Neutrophil (primary cell): ENCODE measurements around the gene NLE1.

Experiments used
- H3K27ac ChIP-seq: fragments of 200-600 bp; sonication (generic); 2 replicates; pipeline ENCODE4 v1.5.1; 2016; ENCODE audit warnings: mild to moderate bottlenecking, moderate library complexity
- H3K27me3 ChIP-seq: fragments of 200-600 bp; sonication (generic); 2 replicates; pipeline ENCODE4 v1.6.0; 2016; ENCODE audit warnings: mild to moderate bottlenecking
- H3K36me3 ChIP-seq: fragments of 200-600 bp; sonication (generic); 2 replicates; pipeline ENCODE4 v1.5.1; 2017
- H3K4me1 ChIP-seq, 2 experiments: fragments of 200-600 bp in 1 of 2; sonication (generic) in 1 of 2; 1 replicate in 1 of 2; 2 replicates in 1 of 2; pipeline versions ENCODE4 v1.5.1 to v1.6.1; 2013 to 2016; ENCODE audit warnings: low read depth in 1 of 2, low read length in 1 of 2, mild to moderate bottlenecking in 1 of 2, moderate library complexity in 1 of 2; ENCODE audit not compliant: control insufficient read depth in 1 of 2, insufficient read depth in 1 of 2
- H3K4me3 ChIP-seq, 2 experiments: fragments of 200-600 bp in 1 of 2; sonication (generic) in 1 of 2; 1 replicate in 1 of 2; 2 replicates in 1 of 2; pipeline ENCODE4 v1.5.1; 2013 to 2016; ENCODE audit warnings: low read depth in 1 of 2, low read length in 1 of 2, mild to moderate bottlenecking in 1 of 2, moderate library complexity in 1 of 2
- H3K9me3 ChIP-seq: fragments of 200-600 bp; sonication (generic); 2 replicates; pipeline ENCODE4 v1.5.1; 2016
- CTCF ChIP-seq: fragments of 200-600 bp; sonication (generic); IDR thresholded peaks from 2 replicates; pipeline ENCODE4 v1.5.1; 2016; ENCODE audit warnings: antibody characterized with exemption

NLE1 gene

DNA sequence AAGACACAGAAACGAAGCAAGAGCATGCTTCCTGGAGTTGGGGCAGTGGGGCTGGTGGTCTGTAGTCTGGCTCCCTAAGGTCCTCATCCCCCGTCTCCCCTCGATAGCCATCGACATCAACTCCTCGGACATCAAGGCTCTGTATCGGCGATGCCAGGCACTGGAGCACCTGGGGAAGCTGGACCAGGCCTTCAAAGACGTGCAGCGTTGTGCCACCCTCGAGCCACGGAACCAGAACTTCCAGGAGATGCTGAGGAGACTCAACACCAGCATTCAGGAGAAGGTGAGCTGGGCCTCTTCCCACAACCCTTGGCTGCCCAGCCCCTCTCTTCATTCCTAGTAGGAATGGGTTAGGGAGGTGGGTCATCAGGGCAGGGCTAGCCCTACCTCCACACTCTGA, 7.8 kb upstream of the NLE1 start:
- no peak overlapping the region for H3K27ac ChIP-seq
- H3K9me3 ChIP-seq, result no peaks in the 10 kb centered on the region
- H3K4me3 ChIP-seq, result no peak overlapping the region
- TF ChIP-seq CTCF, result no peak
- no peaks in the 10 kb centered on the region for H3K4me1 ChIP-seq
- H3K36me3 ChIP-seq, result no peaks in the 10 kb centered on the region
- peaks cover 6% of the 10 kb centered on the region for H3K27me3 ChIP-seq

DNA sequence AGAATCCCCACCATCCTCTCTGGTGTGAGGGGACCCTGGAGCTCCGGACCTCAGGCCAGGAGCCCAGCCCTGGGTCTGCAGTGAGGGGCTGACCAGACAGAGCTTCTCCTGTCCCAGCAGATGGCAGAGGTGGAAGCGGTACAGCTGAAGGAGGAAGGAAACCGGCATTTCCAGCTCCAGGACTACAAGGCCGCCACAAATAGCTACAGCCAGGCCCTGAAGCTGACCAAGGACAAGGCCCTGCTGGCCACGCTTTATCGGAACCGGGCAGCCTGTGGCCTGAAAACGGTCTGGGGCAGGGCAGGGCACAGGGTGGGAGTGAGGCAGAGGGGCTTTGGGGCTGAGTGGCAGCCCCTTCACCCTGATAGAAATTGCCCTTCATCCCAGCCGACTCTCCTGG, 6.0 kb upstream of the NLE1 start:
- H3K4me1 ChIP-seq, result no peaks in the 10 kb centered on the region
- peaks cover 6% of the 10 kb centered on the region for H3K27me3 ChIP-seq
- no peak overlapping the region for H3K27ac ChIP-seq
- no peak for TF ChIP-seq CTCF
- H3K9me3 ChIP-seq, result no peaks in the 10 kb centered on the region
- no peak overlapping the region for H3K4me3 ChIP-seq
- H3K36me3 ChIP-seq, result no peaks in the 10 kb centered on the region

GRCh38 chr17:35147375-35147905, 5.3 kb upstream of the NLE1 start, which contains the start of gene UNC45B:
TSS of gene UNC45B (plus strand) at chr17:35147817. CDS start at chr17:35148264, 447 bp downstream.
- no peaks in the 10 kb centered on the region for H3K36me3 ChIP-seq
- no peaks in the 10 kb centered on the region for H3K9me3 ChIP-seq
- peaks cover under 1% of the 10 kb centered on the region for H3K27me3 ChIP-seq
- no peak within 1 kb of the TSS for H3K4me3 ChIP-seq
- TF ChIP-seq CTCF, result no peak
- no peak within 1 kb of the TSS for H3K27ac ChIP-seq
- peaks cover 0 to under 1% of the 10 kb centered on the region in 2 experiments for H3K4me1 ChIP-seq

DNA sequence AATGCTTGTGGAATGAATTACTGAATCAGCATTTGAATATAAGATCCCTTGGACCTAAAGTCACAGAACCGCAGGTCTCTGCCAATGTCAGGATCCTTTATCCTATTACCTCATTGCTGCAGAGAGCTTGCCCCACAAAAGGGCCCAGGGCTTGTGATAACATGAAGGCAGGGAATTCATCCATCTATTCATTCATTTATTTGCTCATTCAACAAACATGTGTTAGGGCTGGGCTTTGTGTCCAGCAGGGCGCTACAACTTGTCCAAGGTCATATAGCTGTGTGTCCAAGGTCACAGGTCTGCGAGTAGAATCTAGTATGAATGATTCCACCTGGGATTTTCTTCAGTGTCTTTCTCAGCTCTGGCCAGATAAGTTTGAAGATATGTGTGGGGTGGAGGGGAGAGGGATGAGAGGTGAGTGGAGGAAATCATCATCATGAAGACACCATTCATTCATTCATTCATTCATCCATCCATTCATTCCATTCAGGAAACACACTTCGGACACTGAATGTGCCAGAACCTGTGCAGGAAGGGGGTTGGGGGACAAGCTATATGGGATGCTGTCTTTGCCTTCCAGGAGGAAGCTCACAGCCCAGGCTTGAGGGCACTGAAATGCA, 4.2 kb upstream of the NLE1 start:
- H3K27me3 ChIP-seq, result no peaks in the 10 kb centered on the region
- H3K4me1 ChIP-seq, result peaks cover 7 to 11% of the 10 kb centered on the region in 2 experiments
- H3K27ac ChIP-seq, result no peak overlapping the region
- no peak for TF ChIP-seq CTCF
- no peaks in the 10 kb centered on the region for H3K9me3 ChIP-seq
- H3K4me3 ChIP-seq, result no peak overlapping the region
- no peaks in the 10 kb centered on the region for H3K36me3 ChIP-seq

DNA sequence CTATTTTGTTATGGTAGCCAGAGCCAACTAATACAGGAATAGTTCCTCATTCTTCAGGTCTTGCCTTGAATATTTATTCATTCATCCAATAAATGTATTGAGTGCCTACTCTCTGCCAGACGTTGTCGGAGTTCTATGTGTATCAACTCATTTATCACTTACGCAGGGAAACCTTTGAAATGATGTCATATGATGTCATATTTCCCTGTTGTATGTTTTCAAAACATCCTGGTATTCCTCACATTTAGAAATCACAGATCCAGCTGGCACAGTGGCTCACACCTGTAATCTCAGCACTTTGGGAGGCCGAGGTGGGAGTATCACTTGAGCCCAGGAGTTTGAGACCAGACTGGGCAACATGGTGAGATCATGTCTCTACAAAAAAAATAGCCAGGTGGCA, 2.7 kb upstream of the NLE1 start:
- no peaks in the 10 kb centered on the region for H3K27me3 ChIP-seq
- H3K4me3 ChIP-seq, result no peak overlapping the region
- H3K27ac ChIP-seq, result no peak overlapping the region
- no peak for TF ChIP-seq CTCF
- peaks cover 7 to 11% of the 10 kb centered on the region in 2 experiments for H3K4me1 ChIP-seq
- no peaks in the 10 kb centered on the region for H3K9me3 ChIP-seq
- no peaks in the 10 kb centered on the region for H3K36me3 ChIP-seq
